ENCODE results near the gene CLTC. TPM values are rescaled to one million over a fixed set of nuclear protein-coding genes. Genes with fewer than 3 reads are reported as not detected.

The CLTC gene
- total and polyA plus RNA-seq, 2 of the 8 experiments (the other 6 are each of a cell fraction or from before 2014, with no cell fraction given): 175 to 283 TPM

DNA sequence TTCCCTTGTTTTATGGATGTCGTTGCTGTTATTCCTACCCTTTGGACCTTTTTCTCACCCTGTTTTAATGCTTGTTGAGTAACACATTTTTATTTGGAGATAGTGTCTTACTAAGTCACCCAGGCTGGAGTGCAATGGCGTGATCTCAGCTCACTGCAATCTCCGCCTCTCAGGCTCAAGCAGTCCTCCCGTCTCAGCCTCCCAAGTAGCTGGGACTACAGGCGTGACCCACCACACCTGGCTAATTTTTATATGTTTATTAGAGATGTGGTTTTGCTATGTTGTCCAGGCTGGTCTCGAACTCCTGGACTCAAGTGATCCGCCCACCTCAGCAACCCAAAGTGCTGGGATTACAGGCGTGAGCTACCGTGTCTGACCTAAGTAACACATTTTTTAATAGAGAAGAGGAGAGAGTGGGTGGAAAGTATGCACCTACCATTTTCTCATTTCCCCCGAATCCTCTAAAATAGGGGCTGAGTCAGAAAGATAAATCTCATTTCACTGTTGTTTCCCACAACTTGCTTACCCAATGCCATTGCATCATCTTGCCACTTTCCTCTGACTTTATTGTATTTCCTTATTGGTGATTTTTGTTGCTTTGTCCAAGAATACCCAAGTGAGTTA, 47.3 kb upstream of the CLTC start:
- no peak overlapping the region for H2BK15ac ChIP-seq (ENCODE audit: low read length)
- no peak overlapping the region for H2AK5ac ChIP-seq (ENCODE audit: low read depth, low read length)
- H2BK12ac ChIP-seq (ENCODE audit: low read depth, low read length): no peak overlapping the region
- no peak for TF ChIP-seq POLR2A (IDR thresholded peaks at IDR 0.05; ENCODE audit: control extremely low read depth in 1 of 2, low read depth in 2 of 2, low read length in 2 of 2)
- TF ChIP-seq NRF1 (IDR thresholded peaks at IDR 0.05; ENCODE audit: low read depth, low read length): no peak
- TF ChIP-seq, protein P1, sequence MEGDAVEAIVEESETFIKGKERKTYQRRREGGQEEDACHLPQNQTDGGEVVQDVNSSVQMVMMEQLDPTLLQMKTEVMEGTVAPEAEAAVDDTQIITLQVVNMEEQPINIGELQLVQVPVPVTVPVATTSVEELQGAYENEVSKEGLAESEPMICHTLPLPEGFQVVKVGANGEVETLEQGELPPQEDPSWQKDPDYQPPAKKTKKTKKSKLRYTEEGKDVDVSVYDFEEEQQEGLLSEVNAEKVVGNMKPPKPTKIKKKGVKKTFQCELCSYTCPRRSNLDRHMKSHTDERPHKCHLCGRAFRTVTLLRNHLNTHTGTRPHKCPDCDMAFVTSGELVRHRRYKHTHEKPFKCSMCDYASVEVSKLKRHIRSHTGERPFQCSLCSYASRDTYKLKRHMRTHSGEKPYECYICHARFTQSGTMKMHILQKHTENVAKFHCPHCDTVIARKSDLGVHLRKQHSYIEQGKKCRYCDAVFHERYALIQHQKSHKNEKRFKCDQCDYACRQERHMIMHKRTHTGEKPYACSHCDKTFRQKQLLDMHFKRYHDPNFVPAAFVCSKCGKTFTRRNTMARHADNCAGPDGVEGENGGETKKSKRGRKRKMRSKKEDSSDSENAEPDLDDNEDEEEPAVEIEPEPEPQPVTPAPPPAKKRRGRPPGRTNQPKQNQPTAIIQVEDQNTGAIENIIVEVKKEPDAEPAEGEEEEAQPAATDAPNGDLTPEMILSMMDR (IDR thresholded peaks at IDR 0.05; ENCODE audit: control extremely low read depth in 1 of 3, insufficient read depth in 1 of 3, low read depth in 1 of 3, low read length in 3 of 3): no peak
- no peak for TF ChIP-seq SIX5 (IDR thresholded peaks at IDR 0.05; ENCODE audit: low read depth, low read length)
- no peak for TF ChIP-seq ZNF274 (IDR thresholded peaks at IDR 0.05; ENCODE audit: borderline replicate concordance, extremely low read depth, low read length)
- TF ChIP-seq, protein P2, sequence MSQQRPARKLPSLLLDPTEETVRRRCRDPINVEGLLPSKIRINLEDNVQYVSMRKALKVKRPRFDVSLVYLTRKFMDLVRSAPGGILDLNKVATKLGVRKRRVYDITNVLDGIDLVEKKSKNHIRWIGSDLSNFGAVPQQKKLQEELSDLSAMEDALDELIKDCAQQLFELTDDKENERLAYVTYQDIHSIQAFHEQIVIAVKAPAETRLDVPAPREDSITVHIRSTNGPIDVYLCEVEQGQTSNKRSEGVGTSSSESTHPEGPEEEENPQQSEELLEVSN (IDR thresholded peaks at IDR 0.05): no peak
- CTCF ChIA-PET (ENCODE audit: partially characterized antibody): interaction anchor here (0.6 kb wide), 1 partner anchor 248 kb away, joined by 3 read pairs; no protein-coding TSS in a partner anchor
- no peak overlapping the region for H2BK120ac ChIP-seq (replicated peaks; ENCODE audit: low read depth, low read length)
- WGBS, 2 experiments (ENCODE audit: extremely low coverage in 1 of 2, insufficient coverage in 1 of 2, insufficient read length in 1 of 2, insufficient replicate concordance in 2 of 2, low coverage in 1 of 2, low lambda C conversion rate in 2 of 2, missing lambda C conversion rate in 1 of 2): 91% methylated on average over 10 of the region's 10 CpGs; no CpG with 5 or more reads in 1 of the 2 experiments
- H3K79me1 ChIP-seq (ENCODE audit: low read depth, low read length): no peaks in the 10 kb centered on the region; the same call in 1 of the 2 replicates
- H3K23me2 ChIP-seq (ENCODE audit: low read depth, low read length): no peaks in the 10 kb centered on the region
- POLR2A ChIA-PET (ENCODE audit: partially characterized antibody): interaction anchor here (1.5 kb wide), 1 partner anchor 47 kb away, joined by 4 read pairs; no protein-coding TSS in a partner anchor
- H3K27me3 ChIP-seq (replicated peaks in 1 of 4; ENCODE audit: control insufficient read depth in 3 of 4, extremely low read depth in 1 of 4, insufficient read depth in 3 of 4, low read length in 3 of 4): no peaks in the 10 kb centered on the region
- no peak overlapping the region for H2AFZ ChIP-seq (ENCODE audit: low read length)
- no peak overlapping the region for H3K9ac ChIP-seq (replicated peaks in 1 of 4; ENCODE audit: extremely low read depth in 1 of 4, low read depth in 3 of 4, low read length in 3 of 4)
- H3K36me3 ChIP-seq (ENCODE audit: control insufficient read depth in 2 of 4, insufficient read depth in 4 of 4, low read length in 3 of 4): peaks cover 0 to 8% (median 1%) of the 10 kb centered on the region in 4 experiments; a peak in 3 of 8 replicates
- no peaks in the 10 kb centered on the region for H3K9me3 ChIP-seq (ENCODE audit: insufficient read depth in 2 of 2, low read depth in 1 of 2, low read length in 1 of 2)
- H3K4me2 ChIP-seq (ENCODE audit: insufficient read depth in 1 of 2, low read depth in 2 of 2, low read length in 2 of 2): no peak overlapping the region
- no peak overlapping the region for H2BK5ac ChIP-seq (ENCODE audit: low read depth, low read length)
- H4K20me1 ChIP-seq (replicated peaks in 1 of 2; ENCODE audit: control insufficient read depth in 1 of 2, insufficient read depth in 2 of 2, low read length in 2 of 2): peaks cover 0 to 3% of the 10 kb centered on the region in 2 experiments
- no peaks in the 10 kb centered on the region for H3K4me1 ChIP-seq (replicated peaks in 1 of 4; ENCODE audit: control insufficient read depth in 3 of 4, insufficient read depth in 4 of 4, low read length in 3 of 4)
- no peak overlapping the region for H3K18ac ChIP-seq (ENCODE audit: extremely low read depth, low read length)
- no peak overlapping the region for H3K27ac ChIP-seq (ENCODE audit: low read depth, low read length)
- H3K4ac ChIP-seq (replicated peaks; ENCODE audit: insufficient read length, low read depth, low read length): no peak overlapping the region
- H3K14ac ChIP-seq (ENCODE audit: insufficient read length): no peak overlapping the region
- no peak overlapping the region for H4K5ac ChIP-seq (ENCODE audit: insufficient read length, low read depth, low read length)
- H4K91ac ChIP-seq (replicated peaks; ENCODE audit: insufficient read length, low read length): no peak overlapping the region
- H4K8ac ChIP-seq (ENCODE audit: extremely low read depth, insufficient read depth, low read length): no peak overlapping the region
- no peak overlapping the region for H3K56ac ChIP-seq (replicated peaks; ENCODE audit: insufficient read length, low read depth, low read length)
- DNase-seq (ENCODE audit: low read depth in 1 of 2, low spot score in 2 of 2) (no peak), FAIRE-seq (no peak)
- H3K79me2 ChIP-seq (ENCODE audit: control insufficient read depth in 1 of 2, insufficient read depth in 2 of 2, low read length in 2 of 2): peaks cover 0 to 5% of the 10 kb centered on the region in 2 experiments; a peak in 1 of 4 replicates
- H3K23ac ChIP-seq (ENCODE audit: insufficient read length): no peak overlapping the region
- H3K4me3 ChIP-seq (ENCODE audit: extremely low read depth in 1 of 4, insufficient read depth in 2 of 4, low read depth in 3 of 4, low read length in 4 of 4): no peak overlapping the region
- H2BK20ac ChIP-seq (ENCODE audit: low read length): no peak overlapping the region

Measured in H1 (cell line).